Breast epithelium (tissue), 4 donors: Measurements from ENCODE around the gene CDC42EP4. TPM values are rescaled to one million over a fixed set of nuclear protein-coding genes. Genes with fewer than 3 reads are reported as not detected.
A peak's percentile ranks its signal among the peaks of the same experiment; 100 is the strongest.

ENCODE experiments used
- DNase-seq, 2 donors: peaks; one replicate each; pipeline ENCODE4 v3.0.0-alpha.2; 2019; ENCODE audit warnings: low spot score in 2 of 2
- H3K27ac ChIP-seq, 2 donors: fragments of 200-600 bp; sonication (generic) in 1 of 2; one replicate each; pipeline ENCODE4 v1.5.1; 2016 to 2019; ENCODE audit warnings: mild to moderate bottlenecking in 1 of 2
- H3K27me3 ChIP-seq, 2 donors: fragments of 200-600 bp; sonication (generic) in 1 of 2; one replicate each; pipeline versions ENCODE4 v1.5.1 to v1.6.0; 2017 to 2019; ENCODE audit warnings: control low read depth in 1 of 2, mild to moderate bottlenecking in 1 of 2
- H3K36me3 ChIP-seq: fragments of 200-600 bp; one replicate; pipeline ENCODE4 v1.5.1; 2019
- H3K4me1 ChIP-seq, 2 donors: fragments of 200-600 bp; sonication (generic); one replicate each; pipeline ENCODE4 v1.5.1; 2016 to 2019; ENCODE audit warnings: control low read depth in 1 of 2
- H3K4me3 ChIP-seq, 3 donors: fragments of 200-600 bp; sonication (generic); 1 replicate in 2 of 3; 2 replicates in 1 of 3; pipeline ENCODE4 v1.5.1; 2016 to 2019; ENCODE audit warnings: mild to moderate bottlenecking in 3 of 3, moderate library complexity in 2 of 3
- H3K9me3 ChIP-seq, 2 donors: fragments of 200-600 bp; sonication (generic) in 1 of 2; one replicate each; pipeline ENCODE4 v1.5.1; 2016 to 2019; ENCODE audit warnings: control low read depth in 1 of 2
- CTCF ChIP-seq, 3 donors: fragments of 450-650 bp; IDR thresholded peaks; one replicate each; pipeline ENCODE4 v1.5.1; 2016 to 2017; ENCODE audit warnings: antibody characterized with exemption in 3 of 3, mild to moderate bottlenecking in 3 of 3, moderate library complexity in 3 of 3
- POLR2A ChIP-seq: fragments of 450-650 bp; IDR thresholded peaks from one replicate; pipeline ENCODE4 v1.6.1; 2016; ENCODE audit warnings: antibody characterized with exemption, mild to moderate bottlenecking, moderate library complexity
- POLR2AphosphoS5 ChIP-seq, 3 donors: sonication (generic); formaldehyde crosslinking; IDR thresholded peaks; one replicate each; pipeline ENCODE4 v1.6.1; 2017; ENCODE audit warnings: antibody characterized with exemption in 3 of 3
- intact Hi-C: fragments of 100-400 bp; cut with DNase I; formaldehyde crosslinking; loops from one replicate; pipeline ENCODE4 v1.15.1; 2023; ENCODE audit warnings: low total_unique reads
- total RNA-seq, 3 donors: library from RNA; depleted of rRNA; stranded (reverse); fragments of >200 nt; gene quantifications; one replicate each; pipeline ENCODE4 v1.1.0, GENCODE V29; 2016

Gene CDC42EP4
- total RNA-seq, 3 donors from 2014 or later: 71.0 to 141 (median 112) TPM

- Histone ChIP-seq H3K36me3 (no peaks in the 10 kb centered on the region), H3K4me3 (no peak overlapping the region), H3K27me3 (no peaks in the 10 kb centered on the region), H3K9me3 (no peaks in the 10 kb centered on the region), H3K27ac (no peak overlapping the region), H3K4me1 (no peaks in the 10 kb centered on the region)
- intact Hi-C loops: no loop called here
- DNase-seq: no peak
- TF ChIP-seq CTCF (IDR thresholded peaks at IDR 0.05) (no peak), POLR2A (no peak), POLR2AphosphoS5 (IDR thresholded peaks at IDR 0.05) (no peak)
Measured at GRCh38 chr17:73248532-73248931, 63.3 kb downstream of the CDC42EP4 start.

GRCh38 chr17:73247726-73248125, 64.1 kb downstream of the CDC42EP4 start:
- Histone ChIP-seq H3K4me1 (no peaks in the 10 kb centered on the region), H3K9me3 (no peaks in the 10 kb centered on the region), H3K4me3 (no peak overlapping the region), H3K36me3 (no peaks in the 10 kb centered on the region), H3K27me3 (no peaks in the 10 kb centered on the region), H3K27ac (no peak overlapping the region)
- TF ChIP-seq CTCF (IDR thresholded peaks at IDR 0.05) (peak in 1 of 3 donors; percentile 24), POLR2A (no peak), POLR2AphosphoS5 (IDR thresholded peaks at IDR 0.05) (no peak)
- intact Hi-C loops: no loop called here
- DNase-seq: no peak

- Histone ChIP-seq H3K36me3 (peaks cover 5% of the 10 kb centered on the region), H3K27me3 (no peaks in the 10 kb centered on the region), H3K4me1 (peaks cover 0 to 6% of the 10 kb centered on the region in 2 donors), H3K4me3 (no peak overlapping the region), H3K27ac (no peak overlapping the region), H3K9me3 (no peaks in the 10 kb centered on the region)
- intact Hi-C loops: no loop called here
- no peak for TF ChIP-seq CTCF (IDR thresholded peaks at IDR 0.05)
- TF ChIP-seq POLR2A: no peak
- no peak for TF ChIP-seq POLR2AphosphoS5 (IDR thresholded peaks at IDR 0.05)
- no peak for DNase-seq
Measured at GRCh38 chr17:73240561-73240960, 71.2 kb downstream of the CDC42EP4 start.

GRCh38 chr17:73237714-73238113, 74.1 kb downstream of the CDC42EP4 start:
- H3K4me3 ChIP-seq: no peak overlapping the region
- no peak for TF ChIP-seq POLR2AphosphoS5 (IDR thresholded peaks at IDR 0.05)
- no peak for TF ChIP-seq CTCF (IDR thresholded peaks at IDR 0.05)
- no peak for TF ChIP-seq POLR2A
- no peak overlapping the region for H3K27ac ChIP-seq
- no peaks in the 10 kb centered on the region for H3K27me3 ChIP-seq
- intact Hi-C loops: loop anchor here (10.0 kb wide), 1 partner anchor 327 kb away; no protein-coding TSS in a partner anchor
- H3K36me3 ChIP-seq: peaks cover 5% of the 10 kb centered on the region
- peaks cover 0 to 6% of the 10 kb centered on the region in 2 donors for H3K4me1 ChIP-seq
- DNase-seq: no peak
- no peaks in the 10 kb centered on the region for H3K9me3 ChIP-seq

GRCh38 chr17:73234736-73235135, 77.1 kb downstream of the CDC42EP4 start:
- H3K27me3 ChIP-seq: no peaks in the 10 kb centered on the region
- no peak overlapping the region for H3K4me3 ChIP-seq
- TF ChIP-seq CTCF (IDR thresholded peaks at IDR 0.05) (no peak), POLR2AphosphoS5 (IDR thresholded peaks at IDR 0.05) (no peak), POLR2A (no peak)
- DNase-seq: no peak
- H3K36me3 ChIP-seq: peaks cover 5% of the 10 kb centered on the region
- no peaks in the 10 kb centered on the region for H3K9me3 ChIP-seq
- H3K27ac ChIP-seq: no peak overlapping the region
- intact Hi-C loops: loop anchor here (10.0 kb wide), 1 partner anchor 330 kb away; no protein-coding TSS in a partner anchor
- H3K4me1 ChIP-seq: peaks cover 0 to 6% of the 10 kb centered on the region in 2 donors

Other genes starting within 250 kb of the CDC42EP4 start
- 10 to 100 TPM; 31.8 to 54.6 (median 47.0) TPM for gene SLC39A11, start 219.3 kb downstream of the CDC42EP4 start, total RNA-seq
- gene SSTR2, start 147.0 kb downstream of the CDC42EP4 start, total RNA-seq: 1 to 10 TPM in 1 of 3 donors, under 1 TPM in 2; 0.64 to 3.6 (median 0.88) TPM
- gene COG1, start 118.9 kb downstream of the CDC42EP4 start, total RNA-seq: 10 to 100 TPM; 22.9 to 40.3 (median 36.1) TPM
- gene CPSF4L, start 50.1 kb downstream of the CDC42EP4 start, total RNA-seq: under 1 TPM in 1 of 3 donors, not detected in 2; 0.29 TPM